ENCODE measurements around the gene MYEF2.

DNA sequence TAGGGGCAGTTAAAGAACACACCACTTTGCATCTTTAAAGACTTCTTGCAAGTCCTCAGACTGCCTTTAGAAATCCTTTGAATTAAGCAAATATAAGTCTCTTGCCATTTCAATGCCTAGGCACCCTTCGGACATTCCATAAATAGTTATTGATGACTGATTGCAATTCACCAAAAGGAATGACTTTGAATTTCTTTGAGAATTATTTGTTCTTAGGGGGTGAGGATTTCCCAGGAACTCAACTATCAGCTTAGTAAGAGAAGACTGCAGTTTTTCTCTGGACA, 495 bp upstream of the MYEF2 start:
- TF ChIP-seq, protein P1, sequence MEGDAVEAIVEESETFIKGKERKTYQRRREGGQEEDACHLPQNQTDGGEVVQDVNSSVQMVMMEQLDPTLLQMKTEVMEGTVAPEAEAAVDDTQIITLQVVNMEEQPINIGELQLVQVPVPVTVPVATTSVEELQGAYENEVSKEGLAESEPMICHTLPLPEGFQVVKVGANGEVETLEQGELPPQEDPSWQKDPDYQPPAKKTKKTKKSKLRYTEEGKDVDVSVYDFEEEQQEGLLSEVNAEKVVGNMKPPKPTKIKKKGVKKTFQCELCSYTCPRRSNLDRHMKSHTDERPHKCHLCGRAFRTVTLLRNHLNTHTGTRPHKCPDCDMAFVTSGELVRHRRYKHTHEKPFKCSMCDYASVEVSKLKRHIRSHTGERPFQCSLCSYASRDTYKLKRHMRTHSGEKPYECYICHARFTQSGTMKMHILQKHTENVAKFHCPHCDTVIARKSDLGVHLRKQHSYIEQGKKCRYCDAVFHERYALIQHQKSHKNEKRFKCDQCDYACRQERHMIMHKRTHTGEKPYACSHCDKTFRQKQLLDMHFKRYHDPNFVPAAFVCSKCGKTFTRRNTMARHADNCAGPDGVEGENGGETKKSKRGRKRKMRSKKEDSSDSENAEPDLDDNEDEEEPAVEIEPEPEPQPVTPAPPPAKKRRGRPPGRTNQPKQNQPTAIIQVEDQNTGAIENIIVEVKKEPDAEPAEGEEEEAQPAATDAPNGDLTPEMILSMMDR (IDR thresholded peaks at IDR 0.05), result no peak
- TF ChIP-seq EZH2 (IDR thresholded peaks at IDR 0.05), result no peak

Measured in neural progenitor cell (in vitro differentiated cells).